ENCODE data around the gene SYNM. TPM values are rescaled to one million over a fixed set of nuclear protein-coding genes. Genes with fewer than 3 reads are reported as not detected.

Gene SYNM
- total and polyA plus RNA-seq, 8 donors, result 4.0 to 469 (median 146) TPM

DNA sequence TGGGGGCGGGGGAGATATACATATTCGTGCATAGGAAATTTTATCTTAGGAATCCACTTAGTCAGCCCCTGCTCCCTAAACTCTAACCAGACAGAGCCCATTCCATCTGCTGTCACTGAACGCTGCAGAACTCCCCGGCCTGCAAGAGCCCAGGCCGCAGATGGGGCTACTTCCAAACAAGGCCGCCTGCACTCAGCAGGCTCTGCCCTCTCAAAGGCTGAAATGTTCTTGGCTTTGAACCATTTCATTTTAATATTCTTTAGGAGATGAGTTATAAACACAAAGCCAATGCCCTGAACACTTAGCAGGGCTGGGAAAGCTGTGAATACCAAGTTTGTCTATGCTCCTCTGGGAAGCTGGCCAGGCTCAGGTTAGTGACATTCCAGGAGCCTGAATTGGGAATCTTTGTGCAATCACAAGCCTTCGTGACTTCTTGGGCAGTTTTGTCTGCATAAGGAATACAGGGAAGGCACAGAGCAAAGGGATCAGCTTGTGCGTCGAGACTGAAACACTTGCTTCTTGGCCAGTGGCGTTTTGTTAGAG is 65.0 kb downstream of the SYNM start:
- Histone ChIP-seq H3K27me3 (no peaks in the 10 kb centered on the region), H3K27ac (peak overlapping the region in 4 of 5 donors; percentile 78 to 91 (median 84)), H3K4me1 (peaks cover 0 to 34% (median 18%) of the 10 kb centered on the region in 4 donors), H3K4me3 (no peak overlapping the region), H3K9me3 (no peaks in the 10 kb centered on the region), H3K36me3 (peaks cover 0 to 76% (median 63%) of the 10 kb centered on the region in 4 donors)
- peak in 1 of 2 donors; percentile 68 for DNase-seq
- WGBS, 5 donors, result 66 to 79% (median 71%) methylated on average over 10 of the region's 10 CpGs
- intact Hi-C loops (cut with DNase I; ENCODE audit: low total_unique reads), result no loop called here
- TF ChIP-seq POLR2AphosphoS5 (IDR thresholded peaks at IDR 0.05) (peak; percentile 36 to 90 (median 69)), POLR2A (IDR thresholded peaks at IDR 0.05) (no peak), EP300 (IDR thresholded peaks at IDR 0.05) (peak; percentile 71)

DNA sequence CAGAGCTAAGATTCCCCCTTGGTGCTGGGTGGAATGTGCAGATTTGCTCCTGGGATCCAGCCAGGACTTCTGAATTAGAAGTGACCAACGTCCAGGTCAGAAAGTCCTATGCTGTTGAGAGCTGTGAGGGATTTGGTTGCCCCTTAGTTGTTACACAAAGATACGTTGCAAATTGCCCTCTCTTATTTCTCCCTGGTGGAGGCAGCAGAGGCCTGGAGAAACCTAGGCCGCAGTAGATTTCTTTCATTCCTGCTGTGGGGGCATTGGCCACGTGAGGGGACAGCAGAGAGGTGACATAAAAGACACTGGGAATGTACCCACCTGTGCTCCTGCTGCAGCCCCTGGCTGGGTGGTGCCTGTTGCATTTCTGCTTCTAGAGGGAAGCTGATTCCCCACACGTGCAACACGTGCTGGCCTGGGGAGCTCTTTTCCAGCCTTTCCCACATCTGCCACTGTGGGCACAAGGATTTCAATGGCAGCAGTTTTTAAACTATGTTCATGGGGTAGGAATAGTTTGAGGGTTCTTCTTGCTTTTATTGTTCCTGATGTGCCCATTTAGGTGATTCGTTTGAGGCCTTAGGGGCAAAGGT is 65.7 kb downstream of the SYNM start:
- intact Hi-C loops (cut with DNase I; ENCODE audit: low total_unique reads), result no loop called here
- peaks cover 0 to 41% (median 24%) of the 10 kb centered on the region in 4 donors for H3K4me1 ChIP-seq
- H3K9me3 ChIP-seq, result no peaks in the 10 kb centered on the region
- H3K4me3 ChIP-seq, result no peak overlapping the region
- DNase-seq, result no peak
- 70 to 82% (median 78%) methylated on average over 7 of the region's 7 CpGs for WGBS, 5 donors
- H3K36me3 ChIP-seq, result peaks cover 0 to 81% (median 63%) of the 10 kb centered on the region in 4 donors
- peak overlapping the region in 4 of 5 donors; percentile 78 to 91 (median 84) for H3K27ac ChIP-seq
- no peaks in the 10 kb centered on the region for H3K27me3 ChIP-seq
- TF ChIP-seq, protein P1, sequence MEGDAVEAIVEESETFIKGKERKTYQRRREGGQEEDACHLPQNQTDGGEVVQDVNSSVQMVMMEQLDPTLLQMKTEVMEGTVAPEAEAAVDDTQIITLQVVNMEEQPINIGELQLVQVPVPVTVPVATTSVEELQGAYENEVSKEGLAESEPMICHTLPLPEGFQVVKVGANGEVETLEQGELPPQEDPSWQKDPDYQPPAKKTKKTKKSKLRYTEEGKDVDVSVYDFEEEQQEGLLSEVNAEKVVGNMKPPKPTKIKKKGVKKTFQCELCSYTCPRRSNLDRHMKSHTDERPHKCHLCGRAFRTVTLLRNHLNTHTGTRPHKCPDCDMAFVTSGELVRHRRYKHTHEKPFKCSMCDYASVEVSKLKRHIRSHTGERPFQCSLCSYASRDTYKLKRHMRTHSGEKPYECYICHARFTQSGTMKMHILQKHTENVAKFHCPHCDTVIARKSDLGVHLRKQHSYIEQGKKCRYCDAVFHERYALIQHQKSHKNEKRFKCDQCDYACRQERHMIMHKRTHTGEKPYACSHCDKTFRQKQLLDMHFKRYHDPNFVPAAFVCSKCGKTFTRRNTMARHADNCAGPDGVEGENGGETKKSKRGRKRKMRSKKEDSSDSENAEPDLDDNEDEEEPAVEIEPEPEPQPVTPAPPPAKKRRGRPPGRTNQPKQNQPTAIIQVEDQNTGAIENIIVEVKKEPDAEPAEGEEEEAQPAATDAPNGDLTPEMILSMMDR (IDR thresholded peaks at IDR 0.05), result no peak
- TF ChIP-seq POLR2AphosphoS5 (IDR thresholded peaks at IDR 0.05) (no peak), POLR2A (IDR thresholded peaks at IDR 0.05) (no peak)

DNA sequence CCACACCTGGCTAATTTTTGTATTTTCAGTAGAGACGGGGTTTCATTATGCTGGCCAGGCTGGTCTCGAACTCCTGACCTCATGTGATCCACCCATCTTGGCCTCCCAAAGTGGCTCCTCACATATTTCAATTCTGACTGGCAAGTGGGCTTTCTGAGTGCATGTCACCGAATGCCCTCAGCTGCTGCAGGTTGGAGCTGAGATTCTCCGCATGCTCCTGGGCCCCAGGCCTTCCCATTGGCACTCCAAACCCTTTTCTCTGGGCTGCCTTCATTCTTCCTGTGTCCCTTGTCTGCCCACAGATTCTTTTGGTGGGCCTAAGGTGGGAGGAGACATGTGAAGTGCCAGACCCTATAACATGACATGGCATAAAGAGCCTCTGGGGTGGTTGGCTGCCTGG is 67.3 kb downstream of the SYNM start:
- DNase-seq, result no peak
- H3K4me3 ChIP-seq, result no peak overlapping the region
- H3K27me3 ChIP-seq, result no peaks in the 10 kb centered on the region
- H3K27ac ChIP-seq, result peak overlapping the region in 4 of 5 donors; percentile 78 to 91 (median 84)
- peaks cover 0 to 71% (median 60%) of the 10 kb centered on the region in 4 donors for H3K36me3 ChIP-seq
- TF ChIP-seq, protein P1 (IDR thresholded peaks at IDR 0.05), result no peak
- H3K4me1 ChIP-seq, result peaks cover 0 to 54% (median 28%) of the 10 kb centered on the region in 4 donors
- no peaks in the 10 kb centered on the region for H3K9me3 ChIP-seq
- intact Hi-C loops (cut with DNase I; ENCODE audit: low total_unique reads), result no loop called here
- 93 to 100% (median 96%) methylated on average over 4 of the region's 4 CpGs for WGBS, 5 donors

DNA sequence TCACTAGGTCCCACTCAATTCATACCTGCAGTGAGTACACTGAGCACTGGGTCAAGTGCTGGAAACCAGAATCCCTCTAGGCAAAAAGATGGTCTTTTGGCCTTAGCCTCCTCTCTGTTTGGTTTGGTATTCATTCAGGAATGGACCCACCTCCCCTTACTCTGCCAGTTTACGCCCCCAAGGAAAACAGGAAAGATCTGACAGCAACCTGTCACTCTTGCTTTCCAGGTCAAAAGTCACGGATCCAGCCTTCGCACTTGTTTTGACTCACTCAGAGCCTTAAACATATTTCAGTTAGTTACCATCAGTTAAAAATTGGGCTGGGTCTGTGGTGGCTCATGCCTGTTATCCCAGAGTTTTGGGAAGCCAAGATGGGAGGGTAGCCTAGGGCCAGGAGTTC is 68.1 kb downstream of the SYNM start:
- DNase-seq, result no peak
- peaks cover 0 to 63% (median 54%) of the 10 kb centered on the region in 4 donors for H3K36me3 ChIP-seq
- H3K27me3 ChIP-seq, result no peaks in the 10 kb centered on the region
- H3K27ac ChIP-seq, result peak overlapping the region in 4 of 5 donors; percentile 68 to 91 (median 84)
- TF ChIP-seq EP300 (IDR thresholded peaks at IDR 0.05) (no peak), POLR2AphosphoS5 (IDR thresholded peaks at IDR 0.05) (no peak), POLR2A (IDR thresholded peaks at IDR 0.05) (no peak)
- TF ChIP-seq, protein P1 (IDR thresholded peaks at IDR 0.05), result no peak
- H3K9me3 ChIP-seq, result no peaks in the 10 kb centered on the region
- H3K4me3 ChIP-seq, result no peak overlapping the region
- peaks cover 0 to 60% (median 29%) of the 10 kb centered on the region in 4 donors for H3K4me1 ChIP-seq
- 94 to 99% (median 97%) methylated on average over 3 of the region's 3 CpGs for WGBS, 5 donors
- intact Hi-C loops (cut with DNase I; ENCODE audit: low total_unique reads), result no loop called here
